Measurements from ENCODE around the gene SLC4A11.
A peak's percentile ranks its signal among the peaks of the same experiment; 100 is the strongest.
"Not testable (repeated sequence)": the region's sequence is repeated elsewhere in the genome, so short reads cannot be mapped to it uniquely, and the experiment has no call there.

The SLC4A11 gene

DNA sequence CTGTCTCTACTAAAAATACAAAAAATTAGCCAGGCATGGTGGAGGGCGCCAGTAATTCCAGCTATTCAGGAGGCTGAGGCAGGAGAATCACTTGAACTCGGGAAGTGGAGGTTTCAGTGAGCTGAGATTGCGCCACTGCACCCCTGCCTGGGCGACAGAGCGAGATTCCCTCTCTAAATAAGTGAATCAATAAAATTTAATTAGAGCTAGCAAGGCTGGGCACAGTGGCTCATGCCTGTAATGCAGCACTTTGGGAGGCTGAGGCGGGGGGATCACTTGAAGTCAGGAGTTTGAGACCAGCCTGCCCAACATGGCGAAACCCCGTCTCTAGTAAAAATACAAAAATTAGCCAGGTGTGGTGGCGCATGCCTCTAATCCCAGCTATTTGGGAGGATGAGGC is 51.1 kb downstream of the SLC4A11 start:
- DNase-seq; in situ Hi-C loops (cut with MboI; ENCODE audit: low pct_unique_long_range_greater_than_20kb, low sequenced_read_pairs): not testable (repeated sequence)

DNA sequence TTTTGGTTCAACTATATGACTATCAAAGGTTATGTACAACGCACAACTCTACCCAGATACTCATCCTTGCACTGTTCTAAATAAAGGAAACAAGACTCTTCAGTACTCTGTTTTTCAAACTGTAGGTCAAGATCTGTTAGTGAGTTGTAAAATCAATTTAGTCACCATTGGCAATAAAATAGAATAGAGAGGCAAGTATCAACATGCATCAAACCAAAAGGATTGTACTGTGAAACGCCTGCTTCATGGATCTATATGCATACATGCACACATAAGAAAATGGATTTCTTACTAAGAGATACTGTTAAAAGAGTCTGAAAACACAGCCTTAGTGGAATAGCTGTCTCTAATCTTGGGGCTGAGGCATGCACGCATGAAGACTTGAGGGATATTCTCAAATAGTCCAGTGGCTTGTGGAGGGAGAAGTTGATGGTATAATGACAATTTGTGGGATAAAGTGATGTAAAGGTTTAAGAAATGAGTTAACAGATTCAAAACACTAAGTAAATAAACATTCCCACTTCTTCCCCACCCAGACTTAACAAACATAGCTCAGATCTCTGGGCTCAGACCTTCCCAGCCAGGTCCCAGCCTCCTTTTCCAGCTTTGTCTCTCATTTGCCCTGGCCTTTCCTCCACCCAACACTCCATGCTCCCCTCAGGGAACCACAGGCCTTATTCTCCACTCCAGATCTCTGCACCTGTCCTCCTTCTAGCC is 54.9 kb downstream of the SLC4A11 start:
- DNase-seq: no peak
- in situ Hi-C loops (cut with MboI; ENCODE audit: low pct_unique_long_range_greater_than_20kb, low sequenced_read_pairs): no loop called here

DNA sequence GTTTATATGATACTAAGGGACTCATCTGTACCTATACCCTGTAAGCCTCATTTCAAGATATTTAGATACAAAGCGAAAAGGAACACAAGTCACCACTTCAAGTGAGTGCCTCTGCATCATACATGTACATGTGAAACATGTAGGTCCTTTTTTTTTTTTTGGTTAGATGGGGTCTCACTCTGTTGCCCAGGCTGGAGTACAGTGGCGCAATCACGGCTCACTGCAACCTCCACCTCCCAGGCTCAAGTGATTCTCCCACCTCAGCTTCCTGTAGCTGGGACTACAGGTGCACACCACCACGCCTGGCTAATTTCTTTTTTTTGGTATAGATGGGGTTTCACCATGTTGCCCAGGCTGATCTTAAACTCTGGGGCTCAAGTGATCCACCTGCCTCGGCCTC is 56.6 kb downstream of the SLC4A11 start:
- DNase-seq; in situ Hi-C loops (cut with MboI; ENCODE audit: low pct_unique_long_range_greater_than_20kb, low sequenced_read_pairs): not testable (repeated sequence)

DNA sequence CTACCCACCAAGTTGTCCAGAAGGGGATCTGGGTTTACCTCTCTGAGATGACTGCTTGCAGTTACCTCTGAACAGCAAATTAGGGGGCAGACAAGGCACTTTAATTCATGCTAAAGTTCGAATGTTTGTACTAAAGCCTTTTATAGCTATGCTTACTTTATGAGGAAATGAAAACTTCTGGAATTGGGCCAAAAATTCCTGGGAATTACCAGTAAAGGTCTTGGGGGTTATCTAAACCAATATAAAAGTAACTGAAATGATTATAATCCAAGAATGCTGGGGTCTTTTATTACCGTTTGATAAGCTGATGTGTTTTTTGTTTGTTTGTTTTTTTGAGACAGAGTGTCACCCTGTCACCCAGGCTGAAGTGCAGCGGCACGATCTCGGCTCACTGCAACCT is 57.7 kb downstream of the SLC4A11 start:
- in situ Hi-C loops (cut with MboI; ENCODE audit: low pct_unique_long_range_greater_than_20kb, low sequenced_read_pairs): no loop called here
- DNase-seq: no peak

DNA sequence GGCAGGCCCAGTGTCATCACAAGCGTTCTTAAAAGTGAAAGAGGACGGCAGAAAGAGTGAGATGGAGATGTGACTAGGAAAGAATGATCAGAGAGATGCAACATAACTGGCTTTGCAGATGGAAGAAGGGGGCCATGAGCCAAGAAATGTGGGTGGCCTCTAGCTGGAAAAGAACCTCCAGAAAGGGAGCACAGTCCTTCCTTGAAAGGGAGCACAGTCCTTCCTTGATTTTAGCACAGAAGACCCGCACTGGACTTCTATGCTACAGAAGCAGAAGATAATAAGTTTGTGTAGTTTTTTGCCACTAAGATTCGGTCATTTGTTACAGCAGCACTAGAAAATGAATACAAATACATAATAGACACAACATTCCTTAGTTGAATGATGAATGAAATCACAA is 58.7 kb downstream of the SLC4A11 start:
- DNase-seq: no peak
- in situ Hi-C loops (cut with MboI; ENCODE audit: low pct_unique_long_range_greater_than_20kb, low sequenced_read_pairs): no loop called here

DNA sequence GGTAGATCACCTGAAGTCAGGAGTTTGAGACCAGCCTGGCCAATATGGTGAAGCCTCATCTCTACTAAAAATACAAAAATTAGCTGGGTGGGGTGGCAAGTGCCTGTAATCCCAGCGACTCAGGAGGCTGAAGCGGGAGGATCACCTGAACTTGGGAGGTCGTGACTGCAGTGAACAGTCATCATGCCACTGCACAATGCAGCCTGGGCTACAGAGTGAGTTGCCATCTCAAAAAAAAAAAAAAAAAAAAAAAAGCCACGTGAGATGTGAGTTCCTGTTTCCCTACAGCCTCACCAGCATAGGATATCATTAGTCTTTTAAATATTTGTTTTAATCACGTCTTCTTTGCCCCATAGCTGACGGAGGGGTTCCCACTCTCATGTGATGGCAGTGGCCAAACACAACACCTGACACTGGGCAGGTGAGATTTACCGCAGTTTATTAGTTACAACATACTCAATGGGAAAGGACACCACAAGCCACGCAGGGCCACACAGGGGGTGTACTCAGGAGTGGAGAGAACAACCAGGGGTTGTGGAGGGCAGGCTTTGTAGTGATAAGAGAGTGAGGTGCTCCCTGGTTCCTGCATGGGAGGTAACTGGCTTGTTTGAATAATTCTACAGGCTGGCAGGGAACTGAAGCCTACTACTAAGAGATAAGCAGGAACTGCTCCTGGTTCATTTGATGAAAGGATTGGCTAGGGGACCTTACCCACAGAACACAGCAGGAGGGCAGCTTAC is 61.1 kb downstream of the SLC4A11 start:
- peak; percentile 64 for DNase-seq
- in situ Hi-C loops (cut with MboI; ENCODE audit: low pct_unique_long_range_greater_than_20kb, low sequenced_read_pairs): no loop called here
